Activated CD4-positive, alpha-beta T cell treated with anti-CD3 and anti-CD28 coated beads for 36 hours (primary cell): ENCODE results near the gene PSD2. TPM values are rescaled to one million over a fixed set of nuclear protein-coding genes. Genes with fewer than 3 reads are reported as not detected.

Experiments
- ATAC-seq: fragments of 200-7000 bp; cut with Tn5 transposase; one replicate; pipeline ENCODE4 v1.10.0; 2021; ENCODE audit warnings: mild to moderate bottlenecking, moderate library complexity
- CTCF ChIA-PET: fragments of 350-600 bp; sonication (Branson Sonifier 250); formaldehyde crosslinking; loops from one replicate; lab custom pipeline; 2021; ENCODE audit warnings: antibody characterized with exemption; lab: Charles Lee
- POLR2A ChIA-PET: fragments of 350-600 bp; sonication (Branson Sonifier 250); formaldehyde crosslinking; loops from one replicate; lab custom pipeline; 2021; ENCODE audit warnings: antibody characterized with exemption, inconsistent platforms; lab: Charles Lee
- DNase-seq: peaks from one replicate; pipeline ENCODE4 v3.0.0-alpha.2; 2020
- H3K27ac Mint-ChIP-seq: one replicate; pipeline ENCODE4 v1.8.0; 2021; ENCODE audit warnings: mixed read lengths
- H3K27me3 Mint-ChIP-seq: one replicate; pipeline ENCODE4 v1.8.0; 2021; ENCODE audit warnings: mixed read lengths
- H3K36me3 Mint-ChIP-seq: one replicate; pipeline ENCODE4 v1.8.0; 2021; ENCODE audit warnings: low read depth, mixed read lengths
- H3K4me1 Mint-ChIP-seq: one replicate; pipeline ENCODE4 v1.8.0; 2021; ENCODE audit warnings: mixed read lengths
- H3K4me3 Mint-ChIP-seq: one replicate; pipeline ENCODE4 v1.8.0; 2021; ENCODE audit warnings: mild to moderate bottlenecking, moderate library complexity, mixed read lengths
- H3K9me3 Mint-ChIP-seq: one replicate; pipeline ENCODE4 v1.8.0; 2021; ENCODE audit warnings: low read depth, mixed read lengths
- intact Hi-C, 2 experiments: fragments of 100-400 bp; cut with DNase I in 1 of 2; cut with micrococcal nuclease in 1 of 2; formaldehyde crosslinking; loops; one replicate each; pipeline versions ENCODE4 v1.14.2 to v1.15.1; 2022 to 2024; cut with DNase I, micrococcal nuclease
- total RNA-seq, 2 experiments: library from RNA; stranded (reverse); gene quantifications; one replicate each; pipeline ENCODE4 v1.2.3, GENCODE V29; 2021

Gene PSD2
- total RNA-seq, 2 experiments from 2014 or later, result not detected

DNA sequence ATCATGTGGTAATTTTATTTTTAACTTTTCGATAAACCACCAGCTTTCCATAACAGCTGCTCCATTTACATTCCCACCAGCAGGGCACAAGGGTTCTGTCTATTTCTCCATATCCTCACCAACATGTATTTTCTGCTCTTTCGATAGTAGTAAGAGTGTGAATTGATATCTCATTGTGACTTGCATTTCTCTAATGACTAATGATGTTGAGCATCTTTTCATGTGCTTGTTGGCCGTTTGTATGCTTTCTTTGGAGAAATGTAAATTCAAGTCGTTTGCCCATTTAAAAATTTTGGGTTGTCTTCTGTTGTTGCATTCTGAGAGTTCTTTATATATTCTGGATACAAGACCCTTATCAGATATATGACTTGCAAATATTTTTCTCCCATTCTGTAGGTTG, 45.9 kb downstream of the PSD2 start:
- H3K9me3 Mint-ChIP-seq, result no peaks in the 10 kb centered on the region
- no peaks in the 10 kb centered on the region for H3K36me3 Mint-ChIP-seq
- POLR2A ChIA-PET, result no interaction called here
- CTCF ChIA-PET, result interaction anchor here (1.2 to 3.1 kb wide), 2 partner anchors 55 to 75 kb away, joined by 3 to 42 read pairs; no protein-coding TSS in a partner anchor
- ATAC-seq (no peak), DNase-seq (no peak)
- H3K27me3 Mint-ChIP-seq, result peaks cover 23% of the 10 kb centered on the region
- H3K4me3 Mint-ChIP-seq, result no peak overlapping the region
- H3K4me1 Mint-ChIP-seq, result peaks cover 3% of the 10 kb centered on the region
- intact Hi-C loops, result loop anchor here in 1 of 2 experiments (10.0 kb wide), 1 partner anchor 123 kb away; no protein-coding TSS in a partner anchor
- H3K27ac Mint-ChIP-seq, result no peak overlapping the region

DNA sequence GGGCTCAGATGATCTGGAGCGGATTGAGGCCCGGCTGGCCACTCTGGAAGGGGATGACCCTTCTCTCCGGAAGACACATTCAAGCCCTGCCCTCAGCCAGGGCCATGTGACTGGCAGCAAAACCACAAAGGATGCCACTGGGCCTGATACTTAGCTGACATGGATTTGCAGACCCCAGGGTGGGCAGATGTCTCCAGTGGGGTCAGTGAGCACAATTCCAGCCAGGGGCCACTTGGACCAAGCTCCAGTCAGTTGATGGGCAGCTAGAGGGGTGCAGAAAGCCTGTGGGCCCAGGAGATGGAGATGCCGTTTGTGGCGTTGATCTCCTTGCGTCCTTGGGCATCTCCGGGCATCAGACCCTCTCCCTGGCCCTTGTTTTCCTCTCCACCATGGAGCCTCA, 46.7 kb downstream of the PSD2 start:
- Mint-ChIP-seq H3K4me1 (peaks cover 5% of the 10 kb centered on the region), H3K9me3 (no peaks in the 10 kb centered on the region), H3K4me3 (no peak overlapping the region), H3K27me3 (peaks cover 24% of the 10 kb centered on the region), H3K27ac (no peak overlapping the region), H3K36me3 (no peaks in the 10 kb centered on the region)
- ATAC-seq (no peak), DNase-seq (no peak)
- ChIA-PET CTCF (interaction anchor here (0.7 to 3.1 kb wide), 6 partner anchors 48 to 338 kb away, joined by 3 to 42 read pairs (median 5); no protein-coding TSS in a partner anchor), POLR2A (no interaction called here)
- intact Hi-C loops, result loop anchor here in 1 of 2 experiments (10.0 kb wide), 1 partner anchor 122 kb away; no protein-coding TSS in a partner anchor

- intact Hi-C loops, result loop anchor here (1.0 to 10.0 kb wide), 3 partner anchors 57 to 124 kb away; no protein-coding TSS in a partner anchor
- POLR2A ChIA-PET, result no interaction called here
- H3K27ac Mint-ChIP-seq, result no peak overlapping the region
- no peak overlapping the region for H3K4me3 Mint-ChIP-seq
- H3K27me3 Mint-ChIP-seq, result peaks cover 24% of the 10 kb centered on the region
- ATAC-seq (no peak), DNase-seq (no peak)
- no peaks in the 10 kb centered on the region for H3K36me3 Mint-ChIP-seq
- CTCF ChIA-PET, result interaction anchor here (0.6 to 3.1 kb wide), 9 partner anchors 45 to 137 kb away, joined by 3 to 42 read pairs (median 3); no protein-coding TSS in a partner anchor
- no peaks in the 10 kb centered on the region for H3K9me3 Mint-ChIP-seq
- peaks cover 7% of the 10 kb centered on the region for H3K4me1 Mint-ChIP-seq
These were observed 48.4 kb downstream of the PSD2 start for GRCh38 chr5:139843991-139844390.

GRCh38 chr5:139844472-139845145, 49.0 kb downstream of the PSD2 start:
- intact Hi-C loops, result loop anchor here (1.0 to 10.0 kb wide), 4 partner anchors 57 to 197 kb away; partner anchors contain the start of gene CXXC5 (in 1 of the 2)
- Mint-ChIP-seq H3K4me3 (no peak overlapping the region), H3K27me3 (peaks cover 24% of the 10 kb centered on the region), H3K9me3 (no peaks in the 10 kb centered on the region), H3K36me3 (no peaks in the 10 kb centered on the region), H3K27ac (no peak overlapping the region), H3K4me1 (peaks cover 7% of the 10 kb centered on the region)
- ChIA-PET POLR2A (no interaction called here), CTCF (interaction anchor here (1.0 to 3.1 kb wide), 6 partner anchors 52 to 136 kb away, joined by 3 to 42 read pairs (median 6); no protein-coding TSS in a partner anchor)
- peak; percentile 88 for DNase-seq
- ATAC-seq, result peak; percentile 47

DNA sequence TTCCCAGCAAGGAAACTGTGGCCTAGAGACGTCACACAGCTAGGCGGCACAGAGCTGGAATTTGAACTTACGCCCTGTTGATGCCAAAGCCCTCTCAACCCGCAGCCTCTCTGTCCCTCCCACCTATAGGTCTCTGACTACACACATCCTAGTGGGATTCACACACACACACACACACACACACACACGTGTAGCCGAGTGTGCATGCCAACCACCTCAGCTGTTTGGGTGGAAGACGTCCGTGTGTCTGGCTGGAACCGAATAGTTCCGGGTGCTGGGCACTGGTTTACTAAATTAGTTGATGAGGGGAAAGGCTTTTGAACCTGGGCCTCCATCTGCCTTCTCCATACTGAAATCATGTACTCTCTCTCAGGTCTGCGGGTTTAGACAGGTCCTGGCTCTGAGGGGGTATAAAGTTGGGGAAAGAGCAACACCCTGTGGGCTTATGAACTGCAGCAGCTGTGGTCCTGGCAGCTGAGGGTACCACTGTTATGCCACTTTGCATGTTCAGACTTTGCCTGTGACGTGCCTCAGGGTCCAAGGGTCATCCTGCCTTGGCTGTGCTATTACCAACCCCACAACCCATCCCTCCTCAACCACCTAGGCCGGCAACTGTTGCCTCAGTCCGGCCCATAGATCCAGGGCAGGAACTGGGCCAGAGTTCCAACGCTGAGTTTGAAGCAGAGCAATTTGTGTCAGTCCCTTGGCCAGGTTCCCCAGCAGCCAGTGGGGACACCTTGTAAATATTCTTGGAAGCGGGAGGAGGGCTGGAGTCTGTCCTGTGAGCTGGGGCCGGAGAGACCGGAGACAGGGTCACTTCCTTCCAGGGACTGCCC, 50.5 kb downstream of the PSD2 start:
- Mint-ChIP-seq H3K27ac (no peak overlapping the region), H3K9me3 (no peaks in the 10 kb centered on the region), H3K36me3 (no peaks in the 10 kb centered on the region), H3K4me3 (no peak overlapping the region), H3K4me1 (peaks cover 7% of the 10 kb centered on the region), H3K27me3 (peaks cover 24% of the 10 kb centered on the region)
- DNase-seq (no peak), ATAC-seq (no peak)
- intact Hi-C loops, result loop anchor here (5.0 to 10.0 kb wide), 2 partner anchors 119 to 199 kb away; partner anchors contain the start of gene CXXC5 (in 1 of the 2)
- ChIA-PET CTCF (interaction anchor here (0.7 to 1.6 kb wide), 5 partner anchors 48 to 127 kb away, joined by 3 to 6 read pairs (median 5); no protein-coding TSS in a partner anchor), POLR2A (no interaction called here)

- intact Hi-C loops, result loop anchor here (5.0 to 10.0 kb wide), 2 partner anchors 118 to 200 kb away; partner anchors contain the start of gene CXXC5 (in 1 of the 2)
- H3K27ac Mint-ChIP-seq, result no peak overlapping the region
- ChIA-PET POLR2A (no interaction called here), CTCF (interaction anchor here (1.3 to 1.4 kb wide), 2 partner anchors 60 to 121 kb away, joined by 8 to 15 read pairs; no protein-coding TSS in a partner anchor)
- H3K36me3 Mint-ChIP-seq, result no peaks in the 10 kb centered on the region
- H3K4me3 Mint-ChIP-seq, result peak overlapping the region; percentile 7
- peaks cover 7% of the 10 kb centered on the region for H3K4me1 Mint-ChIP-seq
- H3K9me3 Mint-ChIP-seq, result no peaks in the 10 kb centered on the region
- ATAC-seq (no peak), DNase-seq (no peak)
- H3K27me3 Mint-ChIP-seq, result peaks cover 24% of the 10 kb centered on the region
These were observed 51.5 kb downstream of the PSD2 start for GRCh38 chr5:139847091-139847490.

- peak; percentile 82 for ATAC-seq
- DNase-seq, result peak; percentile 83
- POLR2A ChIA-PET, result no interaction called here
- H3K27ac Mint-ChIP-seq, result no peak overlapping the region
- H3K4me3 Mint-ChIP-seq, result peak overlapping the region; percentile 60
- peaks cover 22% of the 10 kb centered on the region for H3K27me3 Mint-ChIP-seq
- peaks cover 7% of the 10 kb centered on the region for H3K4me1 Mint-ChIP-seq
- intact Hi-C loops, result loop anchor here (1.0 to 10.0 kb wide), 5 partner anchors 53 to 259 kb away; partner anchors contain the start of genes CXXC5 (in 1 of the 2) and PSD2 (in 1 of the 2)
- no peaks in the 10 kb centered on the region for H3K9me3 Mint-ChIP-seq
- CTCF ChIA-PET, result interaction anchor here (0.7 to 1.4 kb wide), 3 partner anchors 14 to 121 kb away, joined by 3 to 15 read pairs (median 8); no protein-coding TSS in a partner anchor
- no peaks in the 10 kb centered on the region for H3K36me3 Mint-ChIP-seq
These were observed 52.3 kb downstream of the PSD2 start for GRCh38 chr5:139847790-139848507.

- H3K36me3 Mint-ChIP-seq, result no peaks in the 10 kb centered on the region
These were observed 53.0 kb downstream of the PSD2 start for GRCh38 chr5:139848508-139849100.

DNA sequence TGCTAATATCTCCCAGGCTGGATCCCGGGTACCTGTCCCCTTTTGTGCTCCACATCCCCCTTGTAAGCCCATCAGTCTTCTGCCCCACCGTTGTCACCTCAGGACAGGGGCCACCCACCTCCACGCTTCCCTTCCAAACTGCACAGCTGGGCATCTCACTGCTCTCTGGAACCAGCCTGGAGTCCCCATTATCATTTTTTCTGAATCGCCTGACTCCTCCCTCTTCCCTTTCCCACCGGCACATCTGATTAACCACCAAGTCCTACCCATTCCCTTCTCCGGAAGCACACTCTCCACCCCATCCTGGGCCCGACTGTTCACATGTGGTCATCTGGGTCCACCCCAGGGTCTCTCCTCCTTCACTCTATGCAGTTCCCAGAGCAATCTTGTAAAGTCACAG, 53.9 kb downstream of the PSD2 start:
- no peak overlapping the region for H3K27ac Mint-ChIP-seq
- POLR2A ChIA-PET, result interaction anchor here (0.6 kb wide), 1 partner anchor 675 kb away, joined by 7 read pairs; no protein-coding TSS in a partner anchor
- no peaks in the 10 kb centered on the region for H3K36me3 Mint-ChIP-seq
- intact Hi-C loops, result loop anchor here (2.0 to 10.0 kb wide), 3 partner anchors 55 to 202 kb away; partner anchors contain the start of genes CXXC5 (in 1 of the 2) and PSD2 (in 1 of the 2)
- peaks cover 19% of the 10 kb centered on the region for H3K27me3 Mint-ChIP-seq
- CTCF ChIA-PET, result interaction anchor here (1.2 to 2.2 kb wide), 6 partner anchors 9 to 119 kb away, joined by 3 to 20 read pairs (median 6); no protein-coding TSS in a partner anchor
- no peak for DNase-seq
- H3K4me3 Mint-ChIP-seq, result peak overlapping the region; percentile 2
- ATAC-seq, result no peak
- H3K9me3 Mint-ChIP-seq, result no peaks in the 10 kb centered on the region
- H3K4me1 Mint-ChIP-seq, result peaks cover 5% of the 10 kb centered on the region

More at GRCh38 chr5:139848508-139849100, 53.0 kb downstream of the PSD2 start:
- peaks cover 7% of the 10 kb centered on the region for H3K4me1 Mint-ChIP-seq
- POLR2A ChIA-PET, result no interaction called here
- peaks cover 22% of the 10 kb centered on the region for H3K27me3 Mint-ChIP-seq
- H3K27ac Mint-ChIP-seq, result no peak overlapping the region
- ATAC-seq (peak; percentile 14), DNase-seq (peak; percentile 45)
- H3K9me3 Mint-ChIP-seq, result no peaks in the 10 kb centered on the region
- intact Hi-C loops, result loop anchor here (1.0 to 10.0 kb wide), 5 partner anchors 54 to 259 kb away; partner anchors contain the start of genes CXXC5 (in 1 of the 2) and PSD2 (in 1 of the 2)
- CTCF ChIA-PET, result interaction anchor here (0.7 to 2.2 kb wide), 5 partner anchors 10 to 120 kb away, joined by 3 to 20 read pairs (median 8); no protein-coding TSS in a partner anchor
- peak overlapping the region; percentile 60 for H3K4me3 Mint-ChIP-seq
